Tibial nerve (tissue), 4 donors: ENCODE results near the gene RPTOR. TPM values are rescaled to one million over a fixed set of nuclear protein-coding genes. Genes with fewer than 3 reads are reported as not detected.

ENCODE experiments used
- DNase-seq, 2 donors: peaks; one replicate each; pipeline ENCODE4 v3.0.0-alpha.2; 2019; ENCODE audit warnings: low spot score in 2 of 2
- H3K27ac ChIP-seq, 4 donors: fragments of 200-600 bp; sonication (generic) in 3 of 4; one replicate each; pipeline ENCODE4 v1.5.1; 2017 to 2019; ENCODE audit warnings: mild to moderate bottlenecking in 1 of 4
- H3K27me3 ChIP-seq, 2 donors: fragments of 200-600 bp; sonication (generic) in 1 of 2; one replicate each; pipeline versions ENCODE4 v1.5.1 to v1.6.0; 2017 to 2019
- H3K36me3 ChIP-seq, 3 donors: fragments of 200-600 bp; sonication (generic); one replicate each; pipeline ENCODE4 v1.5.1; 2018 to 2019
- H3K4me1 ChIP-seq, 4 donors: fragments of 200-600 bp; sonication (generic) in 3 of 4; one replicate each; pipeline ENCODE4 v1.5.1; 2017 to 2019
- H3K4me3 ChIP-seq, 4 donors: fragments of 200-600 bp; sonication (generic) in 3 of 4; one replicate each; pipeline ENCODE4 v1.5.1; 2017 to 2019; ENCODE audit warnings: mild to moderate bottlenecking in 1 of 4, moderate library complexity in 1 of 4
- H3K9me3 ChIP-seq, 4 donors: fragments of 200-600 bp; sonication (generic) in 3 of 4; one replicate each; pipeline ENCODE4 v1.5.1; 2017 to 2019
- EP300 ChIP-seq, 2 donors: sonication (generic); formaldehyde crosslinking; IDR thresholded peaks; one replicate each; pipeline ENCODE4 v1.6.1; 2017; ENCODE audit warnings: antibody characterized with exemption in 2 of 2, mild to moderate bottlenecking in 1 of 2
- POLR2A ChIP-seq, 2 donors: fragments of 450-650 bp; IDR thresholded peaks; one replicate each; pipeline ENCODE4 v1.6.1; 2017; ENCODE audit warnings: antibody characterized with exemption in 2 of 2, mild to moderate bottlenecking in 2 of 2, moderate library complexity in 2 of 2
- WGBS, 2 donors: methylation state at CpG; one replicate each; pipeline ENCODE4 v1.1.5; 2018; 5-methylcytosine and 5-hydroxymethylcytosine counted together
- total RNA-seq, 4 donors: library from RNA; depleted of rRNA; stranded (reverse); fragments of >200 nt; gene quantifications; one replicate each; pipeline ENCODE4 v1.1.0, GENCODE V29; 2016
- TF ChIP-seq, protein P1 (sequence below), 5 experiments: fragments of 200-600 bp in 3 of 5; fragments of 450-650 bp in 2 of 5; sonication (generic) in 3 of 5; IDR thresholded peaks; one replicate each; pipeline ENCODE4 v1.5.1; 2016 to 2019; ENCODE audit warnings: antibody characterized with exemption in 5 of 5, mild to moderate bottlenecking in 3 of 5, moderate library complexity in 2 of 5

The RPTOR gene
- total RNA-seq, 4 donors from 2014 or later: 34.7 to 56.4 (median 40.1) TPM

GRCh38 chr17:80924111-80924806, 379.6 kb downstream of the RPTOR start:
- Histone ChIP-seq H3K4me3 (no peak overlapping the region), H3K27me3 (no peaks in the 10 kb centered on the region), H3K27ac (no peak overlapping the region), H3K4me1 (no peaks in the 10 kb centered on the region), H3K9me3 (no peaks in the 10 kb centered on the region), H3K36me3 (peaks cover 0 to 80% (median 9%) of the 10 kb centered on the region in 3 donors)
- no peak for TF ChIP-seq POLR2A (IDR thresholded peaks at IDR 0.05)
- TF ChIP-seq EP300 (IDR thresholded peaks at IDR 0.05): no peak
- TF ChIP-seq, protein P1, sequence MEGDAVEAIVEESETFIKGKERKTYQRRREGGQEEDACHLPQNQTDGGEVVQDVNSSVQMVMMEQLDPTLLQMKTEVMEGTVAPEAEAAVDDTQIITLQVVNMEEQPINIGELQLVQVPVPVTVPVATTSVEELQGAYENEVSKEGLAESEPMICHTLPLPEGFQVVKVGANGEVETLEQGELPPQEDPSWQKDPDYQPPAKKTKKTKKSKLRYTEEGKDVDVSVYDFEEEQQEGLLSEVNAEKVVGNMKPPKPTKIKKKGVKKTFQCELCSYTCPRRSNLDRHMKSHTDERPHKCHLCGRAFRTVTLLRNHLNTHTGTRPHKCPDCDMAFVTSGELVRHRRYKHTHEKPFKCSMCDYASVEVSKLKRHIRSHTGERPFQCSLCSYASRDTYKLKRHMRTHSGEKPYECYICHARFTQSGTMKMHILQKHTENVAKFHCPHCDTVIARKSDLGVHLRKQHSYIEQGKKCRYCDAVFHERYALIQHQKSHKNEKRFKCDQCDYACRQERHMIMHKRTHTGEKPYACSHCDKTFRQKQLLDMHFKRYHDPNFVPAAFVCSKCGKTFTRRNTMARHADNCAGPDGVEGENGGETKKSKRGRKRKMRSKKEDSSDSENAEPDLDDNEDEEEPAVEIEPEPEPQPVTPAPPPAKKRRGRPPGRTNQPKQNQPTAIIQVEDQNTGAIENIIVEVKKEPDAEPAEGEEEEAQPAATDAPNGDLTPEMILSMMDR (IDR thresholded peaks at IDR 0.05): no peak
- 93 to 95% methylated on average over 22 to 23 of the region's 23 CpGs for whole genome bisulfite sequencing, 2 donors
- DNase-seq: no peak

- H3K27ac ChIP-seq: no peak overlapping the region
- peaks cover 0 to 82% (median 9%) of the 10 kb centered on the region in 3 donors for H3K36me3 ChIP-seq
- DNase-seq: no peak
- H3K9me3 ChIP-seq: no peaks in the 10 kb centered on the region
- TF ChIP-seq POLR2A (IDR thresholded peaks at IDR 0.05) (no peak), EP300 (IDR thresholded peaks at IDR 0.05) (no peak)
- TF ChIP-seq, protein P1 (IDR thresholded peaks at IDR 0.05): no peak
- H3K4me1 ChIP-seq: no peaks in the 10 kb centered on the region
- WGBS, 2 donors: 91 to 93% methylated on average over 35 to 38 of the region's 38 CpGs
- H3K4me3 ChIP-seq: no peak overlapping the region
- no peaks in the 10 kb centered on the region for H3K27me3 ChIP-seq
These were observed 380.4 kb downstream of the RPTOR start for GRCh38 chr17:80924807-80925610.

DNA sequence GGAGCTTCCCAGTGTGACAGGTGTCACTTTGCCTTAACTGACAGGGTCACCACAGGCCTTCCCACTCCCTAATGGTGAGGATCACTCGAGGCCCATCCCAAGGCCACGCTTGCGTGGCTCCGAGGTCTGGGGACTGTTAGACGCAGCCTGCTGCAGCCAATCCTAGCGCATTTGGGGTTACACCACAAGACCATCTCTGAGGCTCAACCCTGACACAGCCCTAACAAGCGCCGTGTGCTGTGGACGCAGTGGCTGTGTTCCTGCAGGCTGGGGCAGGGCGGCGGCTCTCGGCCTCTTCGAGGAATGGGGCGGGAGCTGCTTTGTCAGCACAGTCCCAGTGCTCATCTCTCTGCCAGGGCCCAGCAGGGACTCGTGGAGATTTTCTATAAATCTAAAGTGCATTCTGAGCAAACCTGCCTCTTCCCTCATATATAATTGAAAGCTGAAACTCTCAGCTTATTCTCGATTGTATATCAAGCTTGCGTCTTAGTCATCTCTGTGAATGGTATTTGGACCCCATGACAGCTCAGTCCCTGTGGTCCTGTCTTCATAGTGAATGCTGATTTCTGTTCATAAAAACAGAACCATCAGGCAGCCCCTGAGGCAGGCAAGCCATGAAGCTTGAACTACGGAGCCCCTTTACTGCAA, 381.2 kb downstream of the RPTOR start:
- H3K4me3 ChIP-seq: no peak overlapping the region
- H3K9me3 ChIP-seq: no peaks in the 10 kb centered on the region
- TF ChIP-seq EP300 (IDR thresholded peaks at IDR 0.05) (no peak), POLR2A (IDR thresholded peaks at IDR 0.05) (no peak)
- TF ChIP-seq, protein P1 (IDR thresholded peaks at IDR 0.05): no peak
- no peaks in the 10 kb centered on the region for H3K27me3 ChIP-seq
- DNase-seq: no peak
- H3K27ac ChIP-seq: no peak overlapping the region
- WGBS, 2 donors: 77 to 79% methylated on average over 15 to 16 of the region's 18 CpGs
- H3K36me3 ChIP-seq: peaks cover 0 to 83% (median 9%) of the 10 kb centered on the region in 3 donors
- no peaks in the 10 kb centered on the region for H3K4me1 ChIP-seq

GRCh38 chr17:80926591-80927250, 382.1 kb downstream of the RPTOR start:
- no peak overlapping the region for H3K4me3 ChIP-seq
- peaks cover 0 to 82% (median 9%) of the 10 kb centered on the region in 3 donors for H3K36me3 ChIP-seq
- peaks cover 0 to 7% (median 0%) of the 10 kb centered on the region in 4 donors for H3K4me1 ChIP-seq
- no peaks in the 10 kb centered on the region for H3K9me3 ChIP-seq
- H3K27ac ChIP-seq: no peak overlapping the region
- WGBS, 2 donors: 64 to 77% methylated on average over 15 of the region's 15 CpGs
- no peak for DNase-seq
- TF ChIP-seq EP300 (IDR thresholded peaks at IDR 0.05) (no peak), POLR2A (IDR thresholded peaks at IDR 0.05) (no peak)
- TF ChIP-seq, protein P1 (IDR thresholded peaks at IDR 0.05): no peak
- H3K27me3 ChIP-seq: no peaks in the 10 kb centered on the region
